Measurements from ENCODE around the gene ESCO1.

The ESCO1 gene

GRCh38 chr18:21489919-21490495 lies 110.5 kb downstream of the ESCO1 start:
- no peak for DNase-seq (ENCODE audit: low read depth)

GRCh38 chr18:21489119-21489750 lies 111.3 kb downstream of the ESCO1 start:
- DNase-seq (ENCODE audit: low read depth): peak; percentile 25

GRCh38 chr18:21486905-21487437 lies 113.5 kb downstream of the ESCO1 start:
- DNase-seq (ENCODE audit: low read depth): no peak

GRCh38 chr18:21484851-21485636 lies 115.5 kb downstream of the ESCO1 start:
- no peak for DNase-seq (ENCODE audit: low read depth)

GRCh38 chr18:21483051-21483450 lies 117.5 kb downstream of the ESCO1 start:
- no peak for DNase-seq (ENCODE audit: low read depth)

GRCh38 chr18:21481739-21482138 lies 118.8 kb downstream of the ESCO1 start:
- DNase-seq (ENCODE audit: low read depth): no peak

GRCh38 chr18:21479721-21480120 lies 120.8 kb downstream of the ESCO1 start:
- no peak for DNase-seq (ENCODE audit: low read depth)

Measured in stromal cell of bone marrow (primary cell).